Caco-2 (cell line): ENCODE results near the gene RPL34. TPM values are rescaled to one million over a fixed set of nuclear protein-coding genes. Genes with fewer than 3 reads are reported as not detected.

ENCODE experiments used
- BruUV-seq: library from RNA; stranded (reverse); fragments of 400-500 nt; replicated peaks from 2 replicates; lab custom pipeline; 2021; lab: Mats Ljungman, UMichigan
- CTCF ChIA-PET: fragments of 300-600 bp; sonication (Branson Sonifier 250); formaldehyde crosslinking; loops from one replicate; lab custom pipeline; 2022; ENCODE audit warnings: antibody characterized with exemption; lab: Charles Lee
- POLR2A ChIA-PET: fragments of 300-600 bp; sonication (Branson Sonifier 250); formaldehyde crosslinking; loops from one replicate; lab custom pipeline; 2022; ENCODE audit warnings: antibody characterized with exemption; lab: Charles Lee
- DNase-seq, 2 experiments: peaks; one replicate each; pipeline versions ENCODE4 v3.0.0 to v3.0.0-alpha.2; 2020 to 2022
- H3K27me3 ChIP-seq: replicated peaks from 2 replicates; pipeline ENCODE4 v1.6.0; 2011; ENCODE audit warnings: low read length; ENCODE audit not compliant: control insufficient read depth, insufficient read depth
- H3K36me3 ChIP-seq: 2 replicates; pipeline ENCODE4 v1.5.1; 2011; ENCODE audit warnings: low read length; ENCODE audit not compliant: control insufficient read depth, insufficient read depth
- H3K4me1 ChIP-seq: fragments of 250-450 bp; sonication (Bioruptor Pico); 2 replicates; pipeline ENCODE4 v1.5.1; 2020; ENCODE audit warnings: mild to moderate bottlenecking
- H3K4me3 ChIP-seq: 2 replicates; pipeline ENCODE4 v1.5.1; 2011; ENCODE audit warnings: low read depth, mild to moderate bottlenecking, control low read depth, low read length
- H3K9me3 ChIP-seq: fragments of 250-450 bp; sonication (Bioruptor Pico); 2 replicates; pipeline ENCODE4 v1.5.1; 2020; ENCODE audit warnings: mild to moderate bottlenecking, moderate library complexity
- H3K27ac Mint-ChIP-seq: one replicate; pipeline ENCODE4 v1.8.0; 2022; ENCODE audit warnings: mixed read lengths; ENCODE audit not compliant: unreplicated experiment
- H3K27me3 Mint-ChIP-seq: one replicate; pipeline ENCODE4 v1.8.0; 2022; ENCODE audit warnings: mixed read lengths; ENCODE audit not compliant: insufficient read depth, unreplicated experiment
- H3K36me3 Mint-ChIP-seq: one replicate; pipeline ENCODE4 v1.8.0; 2022; ENCODE audit warnings: mild to moderate bottlenecking, mixed read lengths; ENCODE audit not compliant: insufficient read depth, unreplicated experiment
- H3K4me1 Mint-ChIP-seq: one replicate; pipeline ENCODE4 v1.8.0; 2022; ENCODE audit warnings: low read depth, mixed read lengths; ENCODE audit not compliant: unreplicated experiment
- H3K4me3 Mint-ChIP-seq: one replicate; pipeline ENCODE4 v1.8.0; 2022; ENCODE audit warnings: mild to moderate bottlenecking, moderate library complexity, mixed read lengths; ENCODE audit not compliant: unreplicated experiment
- H3K9me3 Mint-ChIP-seq: one replicate; pipeline ENCODE4 v1.8.0; 2022; ENCODE audit warnings: mixed read lengths; ENCODE audit not compliant: unreplicated experiment
- intact Hi-C: fragments of 100-400 bp; cut with micrococcal nuclease; formaldehyde crosslinking; loops from one replicate; pipeline ENCODE4 v1.10.0; 2022; ENCODE audit not compliant: unreplicated experiment
- total RNA-seq: library from RNA; stranded (reverse); gene quantifications from 2 replicates; pipeline ENCODE4 v1.2.3, GENCODE V29; 2022
- TF ChIP-seq, protein P1 (sequence below), 2 experiments: fragments of 200-600 bp in 1 of 2; IDR thresholded peaks; 1 replicate in 1 of 2; 2 replicates in 1 of 2; pipeline versions ENCODE4 v1.5.1 to v1.8.0; 2011 to 2022; ENCODE audit warnings: antibody characterized with exemption in 1 of 2, control low read depth in 1 of 2, inconsistent platforms in 1 of 2, low read depth in 1 of 2, low read length in 1 of 2, mild to moderate bottlenecking in 1 of 2, moderate library complexity in 1 of 2; ENCODE audit not compliant: insufficient read depth in 1 of 2, severe bottlenecking in 1 of 2, unreplicated experiment in 1 of 2

Gene RPL34
- total RNA-seq, 1 experiment from 2014 or later: 1,075 TPM

DNA sequence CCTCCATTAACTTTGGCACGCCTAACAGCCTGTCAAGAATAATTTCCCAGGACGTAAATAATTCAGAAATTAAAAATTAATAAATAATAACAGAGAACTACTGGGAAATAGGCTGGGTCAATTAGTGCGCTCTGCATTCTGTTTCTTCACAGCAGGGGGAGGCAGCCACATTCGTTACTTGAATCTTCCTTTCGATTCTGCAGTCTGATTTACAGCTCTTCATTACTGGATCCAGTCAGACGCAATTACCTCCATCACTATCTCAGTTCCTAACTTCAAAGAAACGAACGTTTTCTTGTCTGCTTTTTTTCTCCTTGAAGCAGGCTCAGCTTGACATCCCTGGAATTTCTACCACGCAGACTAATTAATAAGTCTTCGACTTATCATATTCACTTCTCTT, 9.0 kb upstream of the RPL34 start:
- no peak overlapping the region for H3K4me3 ChIP-seq
- no peak for DNase-seq
- H3K36me3 Mint-ChIP-seq: no peaks in the 10 kb centered on the region
- intact Hi-C loops: no loop called here
- H3K27me3 ChIP-seq: no peaks in the 10 kb centered on the region
- no peak overlapping the region for H3K4me3 Mint-ChIP-seq
- BruUV-seq: no TSS peak
- no peaks in the 10 kb centered on the region for H3K27me3 Mint-ChIP-seq
- TF ChIP-seq, protein P1, sequence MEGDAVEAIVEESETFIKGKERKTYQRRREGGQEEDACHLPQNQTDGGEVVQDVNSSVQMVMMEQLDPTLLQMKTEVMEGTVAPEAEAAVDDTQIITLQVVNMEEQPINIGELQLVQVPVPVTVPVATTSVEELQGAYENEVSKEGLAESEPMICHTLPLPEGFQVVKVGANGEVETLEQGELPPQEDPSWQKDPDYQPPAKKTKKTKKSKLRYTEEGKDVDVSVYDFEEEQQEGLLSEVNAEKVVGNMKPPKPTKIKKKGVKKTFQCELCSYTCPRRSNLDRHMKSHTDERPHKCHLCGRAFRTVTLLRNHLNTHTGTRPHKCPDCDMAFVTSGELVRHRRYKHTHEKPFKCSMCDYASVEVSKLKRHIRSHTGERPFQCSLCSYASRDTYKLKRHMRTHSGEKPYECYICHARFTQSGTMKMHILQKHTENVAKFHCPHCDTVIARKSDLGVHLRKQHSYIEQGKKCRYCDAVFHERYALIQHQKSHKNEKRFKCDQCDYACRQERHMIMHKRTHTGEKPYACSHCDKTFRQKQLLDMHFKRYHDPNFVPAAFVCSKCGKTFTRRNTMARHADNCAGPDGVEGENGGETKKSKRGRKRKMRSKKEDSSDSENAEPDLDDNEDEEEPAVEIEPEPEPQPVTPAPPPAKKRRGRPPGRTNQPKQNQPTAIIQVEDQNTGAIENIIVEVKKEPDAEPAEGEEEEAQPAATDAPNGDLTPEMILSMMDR (IDR thresholded peaks at IDR 0.05; ENCODE audit: insufficient read depth in 1 of 2, low read depth in 1 of 2, low read length in 1 of 2, severe bottlenecking in 1 of 2, unreplicated experiment in 1 of 2): no peak
- H3K9me3 ChIP-seq: no peaks in the 10 kb centered on the region; the same call in 1 of the 2 replicates
- POLR2A ChIA-PET: no interaction called here
- CTCF ChIA-PET: no interaction called here
- H3K27ac Mint-ChIP-seq: no peak overlapping the region
- H3K9me3 Mint-ChIP-seq: peaks cover 17% of the 10 kb centered on the region
- H3K36me3 ChIP-seq: no peaks in the 10 kb centered on the region
- no peaks in the 10 kb centered on the region for H3K4me1 ChIP-seq
- H3K4me1 Mint-ChIP-seq: no peaks in the 10 kb centered on the region

DNA sequence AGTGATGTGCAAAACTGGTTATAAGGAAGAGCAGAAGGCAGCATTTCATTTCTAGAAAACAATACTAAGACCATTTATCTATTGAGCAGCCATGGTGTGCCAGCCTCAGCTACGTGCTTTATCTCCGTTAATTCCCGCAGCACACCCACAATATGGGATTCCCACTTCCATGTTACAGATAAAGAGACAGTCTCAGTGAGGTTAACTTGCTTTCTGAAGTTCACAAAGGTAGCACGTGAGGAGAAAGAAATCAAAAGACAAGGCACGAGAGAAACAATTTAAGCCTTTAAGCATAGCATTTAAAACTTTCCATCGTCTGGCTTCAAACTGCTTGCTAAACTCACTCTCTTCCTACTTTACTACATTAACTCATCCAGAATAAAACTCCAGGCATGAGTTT, 8.0 kb upstream of the RPL34 start:
- Mint-ChIP-seq H3K4me1 (no peaks in the 10 kb centered on the region), H3K27ac (no peak overlapping the region), H3K9me3 (peaks cover 17% of the 10 kb centered on the region), H3K36me3 (no peaks in the 10 kb centered on the region), H3K27me3 (no peaks in the 10 kb centered on the region), H3K4me3 (no peak overlapping the region)
- CTCF ChIA-PET: no interaction called here
- Histone ChIP-seq H3K27me3 (no peaks in the 10 kb centered on the region), H3K9me3 (no peaks in the 10 kb centered on the region; the same call in 1 of the 2 replicates), H3K4me3 (no peak overlapping the region), H3K4me1 (no peaks in the 10 kb centered on the region), H3K36me3 (no peaks in the 10 kb centered on the region)
- BruUV-seq: no TSS peak
- no peak for DNase-seq
- POLR2A ChIA-PET: no interaction called here
- intact Hi-C loops: no loop called here
- TF ChIP-seq, protein P1 (IDR thresholded peaks at IDR 0.05; ENCODE audit: insufficient read depth in 1 of 2, low read depth in 1 of 2, low read length in 1 of 2, severe bottlenecking in 1 of 2, unreplicated experiment in 1 of 2): no peak

DNA sequence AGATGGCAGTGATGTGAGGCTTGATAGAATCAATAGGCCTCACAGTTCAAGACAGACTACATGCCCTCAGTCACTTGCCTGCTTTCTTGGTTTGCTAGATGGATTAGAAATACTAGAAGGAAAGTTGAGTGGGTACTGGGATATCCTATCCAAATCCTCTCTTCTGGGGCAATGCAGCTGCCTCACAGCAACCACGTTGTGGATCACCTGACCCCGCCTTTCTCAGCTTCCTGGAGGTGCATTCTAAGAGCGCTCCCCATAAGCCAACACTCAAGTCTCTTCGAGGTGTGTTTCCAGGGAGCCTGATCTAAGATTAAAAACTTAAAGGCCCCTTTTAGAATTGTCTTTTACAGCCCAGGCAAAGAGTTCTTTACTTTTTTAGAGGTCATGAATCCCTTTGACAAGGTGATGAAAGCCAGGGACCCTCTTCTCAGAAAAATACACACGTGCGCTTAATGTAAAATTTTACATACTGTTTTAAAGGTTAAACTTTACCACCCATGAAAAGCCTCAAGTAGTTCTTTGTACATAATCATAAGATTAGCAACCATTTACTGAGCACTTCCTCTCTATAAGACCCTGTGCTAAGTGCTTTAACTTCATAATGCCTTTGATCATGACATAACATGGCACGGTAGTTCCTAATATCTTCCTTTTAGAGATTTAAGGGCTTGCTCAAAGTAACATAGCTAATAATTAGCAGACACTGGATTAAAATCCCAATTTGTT, 840 bp upstream of the RPL34 start:
- TF ChIP-seq, protein P1 (IDR thresholded peaks at IDR 0.05; ENCODE audit: insufficient read depth in 1 of 2, low read depth in 1 of 2, low read length in 1 of 2, severe bottlenecking in 1 of 2, unreplicated experiment in 1 of 2): no peak

More for the DNA sequence above, 840 bp upstream of the RPL34 start:
- TSS peak; percentile 90 for BruUV-seq
- Histone ChIP-seq H3K4me3 (peak overlapping the region; percentile 82), H3K4me1 (peaks cover 13% of the 10 kb centered on the region), H3K36me3 (peaks cover 3% of the 10 kb centered on the region), H3K9me3 (no peaks in the 10 kb centered on the region; the same call in 1 of the 2 replicates), H3K27me3 (no peaks in the 10 kb centered on the region)
- ChIA-PET CTCF (interaction anchor here (0.6 kb wide), 1 partner anchor 451 kb away, joined by 5 read pairs; the partner anchor contains the start of gene LEF1), POLR2A (interaction anchor here (0.6 to 1.1 kb wide), 3 partner anchors 11 to 1725 kb away, joined by 3 to 4 read pairs (median 4); no protein-coding TSS in a partner anchor)
- Mint-ChIP-seq H3K27ac (peak overlapping the region; percentile 99), H3K4me3 (peak overlapping the region; percentile 96), H3K4me1 (peaks cover 15% of the 10 kb centered on the region), H3K27me3 (no peaks in the 10 kb centered on the region), H3K9me3 (peaks cover 16% of the 10 kb centered on the region), H3K36me3 (peaks cover 44% of the 10 kb centered on the region)
- no peak for DNase-seq
- intact Hi-C loops: loop anchor here (1.0 to 2.0 kb wide), 2 partner anchors 29 to 31 kb away; partner anchors contain the start of gene OSTC
